ENCODE results near the gene PTPMT1.
"Not testable (repeated sequence)": the region's sequence is repeated elsewhere in the genome, so short reads cannot be mapped to it uniquely, and the experiment has no call there.

PTPMT1 gene

GRCh38 chr11:47565340-47566148, at the start of gene PTPMT1:
TSS of gene PTPMT1 (plus strand) at chr11:47565599. CDS start at chr11:47565623, 24 bp downstream.
- peak; percentile 36 to 60 for DNase-seq

- no peak for DNase-seq
Measured at GRCh38 chr11:47516155-47516554, 49.2 kb upstream of the PTPMT1 start.

DNA sequence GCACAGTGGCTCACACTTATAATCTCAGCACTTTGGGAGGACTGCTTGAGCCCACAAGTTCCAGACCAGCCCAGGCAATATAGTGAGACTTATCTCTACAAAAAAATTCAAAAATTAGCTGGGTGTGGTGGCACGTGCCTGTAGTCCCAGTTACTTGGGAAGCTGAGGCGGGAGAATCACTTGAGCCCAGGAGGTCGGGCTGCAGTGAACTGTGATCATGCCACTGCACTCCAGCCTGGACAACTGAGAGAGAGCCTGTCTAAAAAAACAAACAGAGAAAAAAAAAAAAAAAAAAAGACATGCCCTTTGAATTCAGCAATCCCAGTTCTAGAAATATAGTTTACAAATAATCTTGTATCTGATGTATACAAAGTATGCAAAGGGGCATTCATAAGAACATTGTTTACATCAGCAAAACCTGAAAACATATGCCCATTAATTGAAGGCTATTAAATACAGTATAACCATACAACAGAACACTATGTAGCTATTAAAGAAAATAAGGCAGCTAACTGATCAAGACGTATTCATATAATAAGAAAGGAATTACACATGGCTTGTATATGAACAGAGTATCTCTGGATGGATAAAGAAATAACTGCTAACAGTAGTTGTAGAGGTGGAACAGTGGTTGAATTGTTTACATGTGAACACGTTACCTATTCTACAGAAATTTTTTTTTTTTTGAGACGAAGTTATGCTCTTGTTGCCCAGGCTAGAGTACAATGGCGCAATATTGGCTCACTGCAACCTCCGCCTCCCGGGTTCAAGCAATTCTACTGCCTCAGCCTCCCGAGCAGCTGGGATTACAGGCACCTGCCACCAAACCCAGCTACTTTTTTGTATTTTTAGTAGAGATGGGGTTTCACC, 48.2 kb upstream of the PTPMT1 start:
- no peak for DNase-seq

DNA sequence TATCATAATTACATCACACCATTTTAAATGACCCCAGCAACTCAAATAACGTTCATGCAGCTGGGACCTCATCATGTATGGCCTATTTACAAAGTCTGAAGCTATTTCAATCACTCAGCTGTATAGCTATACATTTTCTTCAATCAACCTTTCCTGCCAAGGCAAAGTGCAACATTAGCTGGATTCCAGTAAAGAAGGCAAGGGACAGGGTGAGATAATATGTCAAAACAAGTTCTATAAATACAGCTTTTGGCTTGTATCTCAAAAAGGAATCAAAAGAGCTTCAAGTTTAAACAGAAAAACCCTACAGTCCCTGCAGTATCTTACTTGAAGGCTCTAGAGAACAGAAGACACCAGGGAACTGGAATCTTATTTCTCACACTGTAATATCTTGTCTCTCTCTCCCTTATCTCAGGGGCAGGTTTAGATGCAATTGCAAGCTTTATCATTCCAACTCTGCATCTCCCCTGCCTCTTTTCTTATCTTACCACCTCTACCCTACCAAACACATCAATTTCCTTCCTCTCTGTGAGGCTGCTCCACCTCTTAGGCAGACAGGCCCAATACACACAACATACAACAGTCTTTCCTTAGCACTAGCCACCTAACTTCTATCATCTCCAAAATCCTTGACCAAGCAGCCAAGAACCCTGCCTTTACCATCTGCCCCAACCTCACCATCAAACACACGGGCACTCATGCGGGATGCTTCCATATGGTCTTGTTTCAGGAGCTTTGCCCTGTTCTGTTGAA, 47.0 kb upstream of the PTPMT1 start:
- no peak for DNase-seq

DNA sequence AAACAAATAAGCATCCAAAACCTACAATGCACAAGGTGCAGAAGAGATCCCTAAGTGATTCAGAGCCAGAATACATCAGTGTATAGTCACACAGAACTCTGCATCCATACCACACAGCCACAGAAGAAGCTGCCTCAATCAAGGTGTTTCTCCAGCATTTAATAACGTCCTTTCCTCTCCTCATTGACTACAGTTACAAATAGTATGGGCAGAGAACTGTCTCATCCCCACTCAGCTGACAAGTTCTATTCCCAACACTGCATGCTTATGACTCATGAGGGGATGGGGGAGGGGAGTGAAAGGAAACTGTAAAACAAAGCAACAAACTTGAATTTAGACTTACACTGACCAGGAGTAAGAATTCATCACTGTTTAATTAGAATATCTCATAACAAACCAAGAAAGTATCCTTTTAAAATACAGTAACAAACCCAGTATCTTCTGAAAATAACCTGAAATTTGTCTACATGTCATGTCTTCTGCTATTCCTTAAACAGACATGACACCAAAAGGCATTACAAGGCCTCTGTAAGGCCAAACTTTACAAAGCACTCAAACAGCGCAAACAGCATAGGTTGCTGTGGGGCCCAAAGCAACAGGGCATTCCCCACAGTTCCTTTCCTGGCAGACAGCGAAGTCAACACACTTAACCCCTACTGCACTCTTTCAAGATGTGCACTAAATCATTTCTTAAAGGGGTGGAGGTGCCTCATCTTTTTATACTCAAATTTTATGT, 41.7 kb upstream of the PTPMT1 start:
- no peak for DNase-seq

- DNase-seq, result no peak
Measured at GRCh38 chr11:47524291-47524874, 41.0 kb upstream of the PTPMT1 start.

DNA sequence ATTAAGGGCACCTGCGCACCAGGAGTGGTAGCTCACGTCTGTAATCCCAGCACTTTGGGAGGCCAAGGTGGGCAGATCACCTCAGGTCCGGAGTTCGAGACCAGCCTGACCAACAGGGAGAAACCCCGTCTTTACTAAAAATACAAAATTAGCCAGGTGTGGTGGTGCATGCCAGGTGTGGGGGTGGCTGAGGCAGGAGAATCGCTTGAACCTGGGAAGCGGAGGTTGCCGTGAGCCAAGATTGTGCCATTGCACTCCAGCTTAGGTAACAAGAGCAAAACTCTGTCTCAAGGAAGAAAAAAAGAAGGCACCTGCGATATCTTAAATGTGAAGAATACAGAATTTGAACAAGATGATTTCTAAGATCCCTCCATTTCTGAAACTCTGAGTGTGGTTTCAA, 39.4 kb upstream of the PTPMT1 start:
- DNase-seq, result not testable (repeated sequence)

GRCh38 chr11:47527186-47527585, 38.2 kb upstream of the PTPMT1 start:
- DNase-seq, result no peak

GRCh38 chr11:47529951-47530350, 35.4 kb upstream of the PTPMT1 start:
- DNase-seq, result no peak

DNA sequence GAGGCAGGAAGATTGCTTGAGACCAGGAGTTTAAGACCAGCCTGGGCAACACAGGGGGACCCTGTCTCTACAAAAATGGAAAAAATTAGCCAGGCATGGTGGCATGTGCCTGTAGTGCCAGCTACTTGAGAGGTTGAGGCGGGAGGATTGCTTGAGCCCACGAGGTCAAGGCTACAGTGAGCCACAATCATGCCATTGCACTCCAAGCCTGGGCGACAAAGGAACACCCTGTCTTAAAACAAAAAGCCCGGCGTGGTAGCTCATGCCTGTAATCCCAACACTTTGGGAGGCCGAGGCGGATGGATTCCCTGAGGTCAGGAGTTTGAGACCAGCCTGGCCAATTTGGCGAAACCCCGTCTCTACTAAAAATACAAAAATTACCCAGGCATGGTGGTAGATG, 34.7 kb upstream of the PTPMT1 start:
- DNase-seq, result not testable (repeated sequence)

- no peak for DNase-seq
Measured at GRCh38 chr11:47531666-47532065, 33.7 kb upstream of the PTPMT1 start.

DNA sequence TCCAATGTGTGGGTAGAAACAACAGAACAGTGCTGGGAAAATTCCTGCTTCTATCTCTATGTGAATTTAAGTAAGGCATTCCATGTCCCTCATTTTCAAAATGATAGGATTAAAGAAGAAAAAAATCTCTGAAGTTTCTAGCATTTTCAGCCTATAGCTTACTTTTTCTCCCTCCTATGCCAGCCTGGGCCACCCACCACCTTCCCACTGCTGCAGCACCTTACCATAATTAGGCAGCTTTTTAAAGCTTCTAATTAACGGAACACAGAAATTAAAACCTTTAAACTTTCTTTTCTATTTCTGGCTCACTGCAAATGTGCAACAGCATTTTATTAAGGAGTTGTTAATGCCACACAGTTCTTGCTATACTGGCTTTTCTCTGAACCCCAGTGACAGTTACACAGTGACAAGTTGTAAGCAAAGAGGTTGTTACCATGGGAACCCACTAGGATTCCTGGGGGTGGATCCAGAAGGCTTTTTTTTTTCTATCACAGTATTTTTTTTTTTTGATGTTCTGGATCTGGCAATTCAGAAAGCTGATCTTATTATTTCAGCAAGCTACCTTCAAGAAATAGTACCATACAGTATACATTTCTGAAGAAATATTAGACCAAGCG, 32.7 kb upstream of the PTPMT1 start:
- no peak for DNase-seq

DNA sequence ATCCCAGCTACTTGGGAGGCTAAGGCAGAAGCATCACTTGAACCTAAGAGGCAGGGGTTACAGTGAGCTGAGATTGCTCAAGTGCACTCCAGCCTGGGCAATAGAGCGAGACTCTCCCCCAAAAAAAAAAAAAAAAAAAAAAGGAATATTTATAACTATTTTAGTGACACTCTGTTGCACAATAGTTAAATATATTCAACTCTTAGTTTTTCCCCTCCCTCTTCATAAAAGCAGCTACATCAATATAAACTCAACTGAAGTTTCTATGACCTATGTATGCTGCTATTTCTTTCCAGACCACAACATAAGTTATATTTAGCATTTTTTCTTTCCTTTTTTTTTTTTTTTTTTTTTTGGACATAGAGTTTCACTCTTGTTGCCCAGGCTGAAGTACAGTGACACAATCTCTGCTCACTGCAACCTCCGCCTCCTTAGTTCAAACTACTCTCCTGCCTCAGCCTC, 31.7 kb upstream of the PTPMT1 start:
- no peak for DNase-seq

- no peak for DNase-seq
Measured at GRCh38 chr11:47534704-47535251, 30.6 kb upstream of the PTPMT1 start.

DNA sequence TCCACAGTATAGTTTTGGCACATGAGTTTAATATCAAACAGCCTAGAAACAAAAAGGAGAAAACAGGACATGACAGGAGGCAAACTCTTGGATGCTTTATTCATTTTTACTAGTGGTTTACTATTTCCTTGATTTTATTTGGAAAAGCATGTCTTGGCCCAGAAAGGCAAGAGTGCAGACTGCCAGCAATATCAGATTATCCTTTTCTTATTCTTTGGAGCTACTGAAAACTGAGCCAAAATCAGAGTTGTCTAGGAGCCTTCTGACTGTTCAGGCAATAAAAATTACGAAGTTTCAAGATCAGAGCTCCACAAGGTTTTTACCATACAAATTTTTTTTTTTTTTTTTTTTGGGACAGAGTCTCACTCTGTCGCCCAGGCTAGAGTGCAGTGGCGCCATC, 28.5 kb upstream of the PTPMT1 start:
- no peak for DNase-seq

GRCh38 chr11:47538741-47539565, 26.4 kb upstream of the PTPMT1 start:
- DNase-seq, result no peak

DNA sequence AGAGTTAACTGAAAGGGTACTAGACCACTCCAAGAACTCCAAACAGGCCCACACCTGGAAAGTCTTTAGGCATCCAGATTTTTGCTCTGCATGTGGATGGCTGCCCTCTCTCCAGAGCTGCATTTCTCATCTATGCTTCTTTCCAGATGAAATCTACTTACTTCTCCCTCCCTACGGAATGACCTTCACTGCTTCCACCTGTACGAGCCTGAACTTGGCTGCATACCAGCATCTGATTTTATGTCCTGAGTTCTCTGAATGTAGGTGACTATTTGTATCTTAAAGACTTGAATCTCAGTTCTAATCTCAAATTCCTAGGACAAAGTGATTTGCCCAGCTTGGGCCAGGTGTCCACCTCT, 25.7 kb upstream of the PTPMT1 start:
- no peak for DNase-seq

GRCh38 chr11:47541070-47541469, 24.3 kb upstream of the PTPMT1 start:
- DNase-seq, result no peak

GRCh38 chr11:47545298-47545697, 20.1 kb upstream of the PTPMT1 start:
- DNase-seq, result no peak

- DNase-seq, result not testable (repeated sequence)
Measured at GRCh38 chr11:47546274-47546673, 19.1 kb upstream of the PTPMT1 start.

Measured in AML-193 (cell line).